ENCODE measurements around the gene IL17B. TPM values are rescaled to one million over a fixed set of nuclear protein-coding genes. Genes with fewer than 3 reads are reported as not detected.

The IL17B gene
- total RNA-seq, 1 experiment from 2014 or later: not detected

- H3K4me1 ChIP-seq (replicated peaks; ENCODE audit: insufficient read depth): no peaks in the 10 kb centered on the region
- no peak overlapping the region for H3K4me3 ChIP-seq
- H3K9me2 ChIP-seq (ENCODE audit: insufficient read depth): no peaks in the 10 kb centered on the region
- H3K79me2 ChIP-seq (ENCODE audit: low read depth): no peaks in the 10 kb centered on the region
- H4K20me1 ChIP-seq (ENCODE audit: insufficient read depth): no peaks in the 10 kb centered on the region
- intact Hi-C loops (cut with micrococcal nuclease; ENCODE audit: unreplicated experiment): loop anchor here (5.0 kb wide), 3 partner anchors 67 to 267 kb away; partner anchors contain the start of gene AFAP1L1
- peaks cover 8% of the 10 kb centered on the region; the same call in 1 of the 2 replicates for H3F3A ChIP-seq (ENCODE audit: insufficient read depth, low read depth)
- DNase-seq: no peak
- H3K4me2 ChIP-seq: no peak overlapping the region
- POLR2A ChIA-PET (ENCODE audit: unreplicated experiment): no interaction called here
- BruUV-seq (replicated peaks): no TSS peak
- H3K27me3 ChIP-seq (ENCODE audit: insufficient read depth, low read depth): no peaks in the 10 kb centered on the region
- TF ChIP-seq EZH2 (IDR thresholded peaks at IDR 0.05; ENCODE audit: low read depth) (no peak), CTCF (conservative IDR thresholded peaks at IDR 0.05) (no peak)
- H2AFZ ChIP-seq: no peak overlapping the region
- H3K27ac ChIP-seq: no peak overlapping the region
- CTCF ChIA-PET: no interaction called here
- no peaks in the 10 kb centered on the region for H3K9me3 ChIP-seq (ENCODE audit: insufficient read depth, low read depth)
- H3K36me3 ChIP-seq (ENCODE audit: low read depth): no peaks in the 10 kb centered on the region
Measured at GRCh38 chr5:149365418-149365817, 13.7 kb downstream of the IL17B start.

DNA sequence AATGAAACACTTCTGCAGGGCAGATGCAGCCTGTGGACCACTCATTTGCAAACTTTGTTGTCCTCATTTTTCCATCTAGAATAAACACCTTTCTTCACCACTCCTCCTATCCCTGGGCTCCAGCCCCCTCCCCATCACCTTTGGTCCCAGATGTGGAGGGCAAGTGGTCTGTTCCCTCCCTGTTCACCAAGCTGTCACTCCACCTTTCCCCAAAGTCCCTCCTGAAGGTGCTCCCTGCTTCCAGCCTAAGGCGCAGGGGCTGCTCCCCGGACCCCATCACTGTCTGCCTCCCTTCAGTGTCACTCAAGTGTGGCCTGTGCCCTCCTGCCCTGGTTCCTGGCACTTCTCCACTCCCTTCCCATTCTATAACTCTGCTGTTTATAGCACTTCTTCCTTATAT is 14.4 kb downstream of the IL17B start:
- H3K9me2 ChIP-seq (ENCODE audit: insufficient read depth): no peaks in the 10 kb centered on the region
- H3K4me3 ChIP-seq: no peak overlapping the region
- no peak overlapping the region for H2AFZ ChIP-seq
- no peak for DNase-seq
- no peaks in the 10 kb centered on the region for H4K20me1 ChIP-seq (ENCODE audit: insufficient read depth)
- ChIA-PET CTCF (no interaction called here), POLR2A (ENCODE audit: unreplicated experiment) (no interaction called here)
- no peaks in the 10 kb centered on the region for H3K27me3 ChIP-seq (ENCODE audit: insufficient read depth, low read depth)
- BruUV-seq (replicated peaks): no TSS peak
- H3K4me1 ChIP-seq (replicated peaks; ENCODE audit: insufficient read depth): no peaks in the 10 kb centered on the region
- H3F3A ChIP-seq (ENCODE audit: insufficient read depth, low read depth): peaks cover 8% of the 10 kb centered on the region; the same call in 1 of the 2 replicates
- no peak overlapping the region for H3K27ac ChIP-seq
- intact Hi-C loops (cut with micrococcal nuclease; ENCODE audit: unreplicated experiment): loop anchor here (5.0 kb wide), 3 partner anchors 68 to 268 kb away; partner anchors contain the start of gene AFAP1L1
- TF ChIP-seq EZH2 (IDR thresholded peaks at IDR 0.05; ENCODE audit: low read depth) (no peak), CTCF (conservative IDR thresholded peaks at IDR 0.05) (no peak)
- H3K4me2 ChIP-seq: no peak overlapping the region
- H3K9me3 ChIP-seq (ENCODE audit: insufficient read depth, low read depth): no peaks in the 10 kb centered on the region
- no peaks in the 10 kb centered on the region for H3K79me2 ChIP-seq (ENCODE audit: low read depth)
- H3K36me3 ChIP-seq (ENCODE audit: low read depth): no peaks in the 10 kb centered on the region

- Histone ChIP-seq H3K4me3 (no peak overlapping the region), H3F3A (ENCODE audit: insufficient read depth, low read depth) (peaks cover 5% of the 10 kb centered on the region; the same call in 1 of the 2 replicates), H3K79me2 (ENCODE audit: low read depth) (no peaks in the 10 kb centered on the region), H3K36me3 (ENCODE audit: low read depth) (no peaks in the 10 kb centered on the region), H3K9me3 (ENCODE audit: insufficient read depth, low read depth) (no peaks in the 10 kb centered on the region), H3K4me2 (no peak overlapping the region), H4K20me1 (ENCODE audit: insufficient read depth) (no peaks in the 10 kb centered on the region), H3K4me1 (replicated peaks; ENCODE audit: insufficient read depth) (0 out of 2 replicates have a peak, but pooled peaks cover under 1% of the 10 kb centered on the region), H3K27me3 (ENCODE audit: insufficient read depth, low read depth) (no peaks in the 10 kb centered on the region), H3K9me2 (ENCODE audit: insufficient read depth) (no peaks in the 10 kb centered on the region), H2AFZ (no peak overlapping the region), H3K27ac (no peak overlapping the region)
- TF ChIP-seq CTCF (conservative IDR thresholded peaks at IDR 0.05) (no peak), EZH2 (IDR thresholded peaks at IDR 0.05; ENCODE audit: low read depth) (no peak)
- ChIA-PET POLR2A (ENCODE audit: unreplicated experiment) (no interaction called here), CTCF (no interaction called here)
- intact Hi-C loops (cut with micrococcal nuclease; ENCODE audit: unreplicated experiment): no loop called here
- no peak for DNase-seq
- BruUV-seq (replicated peaks): no TSS peak
Measured at GRCh38 chr5:149363936-149364335, 15.2 kb downstream of the IL17B start.
